HG02970 (cell line): Measurements from ENCODE around the gene CATSPERD.
"Not testable (repeated sequence)": the region's sequence is repeated elsewhere in the genome, so short reads cannot be mapped to it uniquely, and the experiment has no call there.

Source experiments
- ATAC-seq: cut with Tn5 transposase; IDR thresholded peaks from one replicate; pipeline ENCODE4 v1.9.1; 2021; ENCODE audit warnings: mild to moderate bottlenecking, moderate library complexity, moderate number of reproducible peaks; ENCODE audit not compliant: unreplicated experiment, low FRiP score

The CATSPERD gene

DNA sequence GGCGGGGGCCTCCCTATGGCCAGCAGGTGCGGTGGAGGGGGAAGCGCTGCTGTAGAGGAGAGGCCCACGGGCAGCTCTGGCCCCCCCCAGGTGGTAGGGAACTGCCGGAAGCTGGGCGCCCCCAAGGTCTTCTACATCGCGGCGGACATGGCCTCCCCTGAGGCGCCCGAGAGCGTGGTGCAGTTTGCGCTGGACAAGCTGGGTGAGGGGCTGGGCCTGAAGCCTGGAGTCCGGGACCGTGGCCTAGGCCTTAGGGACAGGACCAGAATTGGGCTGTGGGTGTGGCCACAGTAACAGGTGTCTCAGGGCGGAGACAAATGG is 34.2 kb upstream of the CATSPERD start:
- no peak for ATAC-seq

DNA sequence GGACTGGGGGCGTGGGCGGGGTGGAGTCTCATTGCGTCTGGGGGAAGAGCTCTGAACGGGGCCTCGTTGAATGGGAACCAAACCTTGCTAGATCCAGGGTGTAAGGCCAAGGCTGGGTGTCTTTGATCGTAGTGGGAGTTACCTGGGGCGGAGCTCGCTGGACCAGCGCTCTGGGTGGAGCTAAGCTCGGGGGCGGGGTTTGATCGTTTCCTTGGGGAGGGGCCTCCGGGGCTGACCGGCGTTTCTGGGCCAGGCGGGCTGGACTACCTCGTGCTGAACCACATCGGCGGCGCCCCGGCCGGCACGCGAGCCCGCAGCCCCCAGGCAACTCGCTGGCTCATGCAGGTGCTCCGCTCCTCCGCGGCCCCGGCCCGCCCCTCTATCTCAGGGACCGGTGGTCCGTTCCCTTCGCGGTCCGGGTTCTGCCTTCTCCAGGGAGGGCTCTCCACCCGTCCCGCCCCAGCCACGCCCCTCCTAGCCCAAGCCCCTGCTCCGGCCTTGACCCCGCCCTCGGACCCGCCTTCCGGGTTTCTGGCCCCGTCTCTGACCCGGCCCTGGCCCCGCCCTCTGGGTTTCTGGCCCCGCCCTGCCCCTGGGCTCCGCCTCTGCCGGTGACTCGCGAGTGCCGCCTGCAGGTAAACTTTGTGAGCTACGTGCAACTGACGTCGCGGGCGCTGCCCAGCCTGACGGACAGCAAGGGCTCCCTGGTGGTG is 33.6 kb upstream of the CATSPERD start:
- ATAC-seq: peak; percentile 50

DNA sequence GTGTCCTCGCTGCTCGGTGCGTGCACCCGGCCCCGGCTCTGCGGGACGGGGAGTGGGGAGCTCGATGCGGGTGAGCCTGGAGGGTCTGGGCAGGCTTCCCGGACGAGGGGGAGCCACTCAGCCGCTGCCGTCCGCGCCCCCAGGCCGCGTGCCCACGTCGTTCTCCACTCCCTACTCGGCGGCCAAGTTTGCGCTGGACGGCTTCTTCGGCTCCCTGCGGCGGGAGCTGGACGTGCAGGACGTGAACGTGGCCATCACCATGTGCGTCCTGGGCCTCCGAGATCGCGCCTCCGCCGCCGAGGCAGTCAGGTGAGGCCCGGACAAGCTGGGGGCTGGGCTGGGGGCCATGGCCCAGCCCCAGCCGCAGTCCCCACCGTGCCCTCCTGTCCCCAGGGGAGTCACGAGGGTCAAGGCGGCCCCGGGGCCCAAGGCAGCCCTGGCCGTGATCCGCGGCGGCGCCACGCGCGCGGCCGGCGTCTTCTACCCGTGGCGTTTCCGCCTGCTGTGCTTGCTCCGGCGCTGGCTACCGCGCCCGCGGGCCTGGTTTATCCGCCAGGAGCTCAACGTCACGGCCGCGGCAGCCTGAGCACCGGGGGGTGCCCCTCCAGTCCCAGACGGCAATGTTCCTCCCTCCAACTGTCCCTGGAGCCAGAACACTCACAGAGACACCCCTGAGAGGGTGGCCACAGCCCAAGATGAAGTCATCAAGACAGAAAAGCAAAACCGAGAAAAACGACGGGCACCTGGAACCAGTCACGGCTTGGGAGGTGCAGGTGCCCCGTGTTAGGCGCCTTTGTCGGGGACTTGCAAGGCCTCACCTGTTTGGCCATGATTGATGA is 32.9 kb upstream of the CATSPERD start:
- ATAC-seq: no peak

DNA sequence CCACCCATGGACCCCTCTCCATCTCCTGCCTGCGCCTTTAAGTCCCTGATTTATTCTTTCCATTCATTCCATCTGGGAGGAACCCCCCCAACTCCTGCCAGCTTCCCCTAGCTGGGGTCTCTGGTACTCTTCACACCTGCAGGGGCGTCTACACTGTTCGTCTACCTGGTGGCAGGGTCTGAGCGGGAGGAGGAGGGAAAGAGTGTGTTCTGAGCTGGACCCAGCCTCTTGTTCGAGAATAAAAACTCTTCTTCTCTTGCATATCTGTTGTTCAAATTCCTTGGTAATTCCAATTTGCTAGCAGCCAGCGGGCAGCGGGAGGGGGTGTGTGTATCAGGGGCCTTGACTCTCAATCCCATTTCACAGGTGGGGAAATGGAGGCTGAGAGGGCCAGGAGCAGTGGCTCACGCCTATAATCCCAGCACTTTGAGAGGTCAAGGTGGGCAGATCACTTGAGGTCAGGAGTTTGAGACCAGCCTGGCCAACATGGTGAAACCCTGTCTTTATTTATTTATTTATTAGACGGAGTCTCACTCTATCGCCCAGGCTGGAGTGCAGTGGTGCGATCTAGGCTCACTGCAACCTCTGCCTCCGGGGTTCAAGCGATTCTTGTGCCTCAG is 32.1 kb upstream of the CATSPERD start:
- ATAC-seq: not testable (repeated sequence)

DNA sequence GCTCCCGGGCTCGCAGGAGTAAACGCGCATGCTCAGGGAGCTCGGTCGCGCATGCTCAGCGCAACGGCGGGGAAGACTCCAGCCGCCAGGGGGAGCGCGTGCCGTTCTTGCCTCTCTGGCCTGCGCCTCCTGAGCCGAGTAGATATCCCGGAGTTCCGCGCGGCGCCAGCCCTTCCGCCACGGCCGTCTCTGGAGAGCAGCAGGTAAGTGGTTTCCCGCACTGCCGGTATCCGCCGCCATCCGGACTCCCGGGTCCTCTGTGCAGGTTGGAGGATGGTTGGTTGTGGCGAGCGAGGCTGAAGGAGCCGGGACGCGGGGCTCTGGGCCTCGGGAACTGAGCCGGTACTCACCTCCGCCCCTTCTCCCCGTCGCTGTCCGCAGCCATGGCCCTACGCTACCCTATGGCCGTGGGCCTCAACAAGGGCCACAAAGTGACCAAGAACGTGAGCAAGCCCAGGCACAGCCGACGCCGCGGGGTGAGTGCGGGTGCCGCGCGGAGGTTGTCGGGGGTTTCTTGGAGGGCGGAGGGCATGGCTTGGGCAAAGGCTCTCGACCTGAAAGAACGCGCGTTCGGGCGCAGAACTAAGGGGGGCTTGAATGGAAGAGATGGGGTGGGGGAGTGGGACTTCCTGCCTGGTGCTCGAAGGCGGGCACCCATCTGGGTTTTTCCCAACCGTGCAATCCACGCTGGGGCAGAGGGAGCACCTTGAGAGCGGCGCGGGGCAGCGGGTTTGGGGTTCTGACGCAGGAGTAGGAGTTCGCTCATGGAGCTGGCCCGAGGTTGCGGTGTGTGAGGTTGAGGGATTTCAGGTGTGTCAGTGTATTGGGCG is 30.1 kb upstream of the CATSPERD start, which contains the start of gene RPL36:
TSS of gene RPL36 (plus strand) at position 171 of the 830 bp plus-strand sequence. CDS start at position 384, 213 bp downstream.
- ATAC-seq: peak; percentile 47

DNA sequence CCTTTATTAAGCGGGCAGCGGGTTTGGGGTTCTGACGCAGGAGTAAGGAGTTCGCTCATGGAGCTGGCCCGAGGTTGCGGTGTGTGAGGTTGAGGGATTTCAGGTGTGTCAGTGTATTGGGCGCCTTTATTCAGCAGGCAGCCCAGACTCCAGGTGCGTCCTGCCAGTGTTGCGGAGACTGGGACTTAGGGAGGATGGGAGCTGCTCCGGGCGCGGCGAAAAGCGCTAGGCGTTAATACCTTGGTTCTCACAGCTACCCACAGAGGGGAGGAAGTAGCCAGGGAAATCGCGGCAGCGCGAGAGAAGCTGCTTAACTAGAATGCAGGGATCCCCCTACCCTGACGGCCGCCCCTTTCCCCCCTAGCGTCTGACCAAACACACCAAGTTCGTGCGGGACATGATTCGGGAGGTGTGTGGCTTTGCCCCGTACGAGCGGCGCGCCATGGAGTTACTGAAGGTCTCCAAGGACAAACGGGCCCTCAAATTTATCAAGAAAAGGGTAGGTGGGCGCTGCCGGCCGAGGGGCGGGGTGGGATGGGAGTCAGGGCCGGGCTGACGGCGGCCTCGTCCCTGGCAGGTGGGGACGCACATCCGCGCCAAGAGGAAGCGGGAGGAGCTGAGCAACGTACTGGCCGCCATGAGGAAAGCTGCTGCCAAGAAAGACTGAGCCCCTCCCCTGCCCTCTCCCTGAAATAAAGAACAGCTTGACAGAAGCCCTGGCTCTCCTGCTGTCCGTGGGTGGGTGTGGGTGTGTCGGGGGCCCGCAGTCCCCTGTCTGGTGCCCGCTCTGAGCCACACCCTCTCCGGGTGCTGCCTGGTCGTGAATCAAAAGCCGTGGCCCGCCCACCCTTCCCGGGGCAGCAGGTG is 29.2 kb upstream of the CATSPERD start:
- no peak for ATAC-seq

DNA sequence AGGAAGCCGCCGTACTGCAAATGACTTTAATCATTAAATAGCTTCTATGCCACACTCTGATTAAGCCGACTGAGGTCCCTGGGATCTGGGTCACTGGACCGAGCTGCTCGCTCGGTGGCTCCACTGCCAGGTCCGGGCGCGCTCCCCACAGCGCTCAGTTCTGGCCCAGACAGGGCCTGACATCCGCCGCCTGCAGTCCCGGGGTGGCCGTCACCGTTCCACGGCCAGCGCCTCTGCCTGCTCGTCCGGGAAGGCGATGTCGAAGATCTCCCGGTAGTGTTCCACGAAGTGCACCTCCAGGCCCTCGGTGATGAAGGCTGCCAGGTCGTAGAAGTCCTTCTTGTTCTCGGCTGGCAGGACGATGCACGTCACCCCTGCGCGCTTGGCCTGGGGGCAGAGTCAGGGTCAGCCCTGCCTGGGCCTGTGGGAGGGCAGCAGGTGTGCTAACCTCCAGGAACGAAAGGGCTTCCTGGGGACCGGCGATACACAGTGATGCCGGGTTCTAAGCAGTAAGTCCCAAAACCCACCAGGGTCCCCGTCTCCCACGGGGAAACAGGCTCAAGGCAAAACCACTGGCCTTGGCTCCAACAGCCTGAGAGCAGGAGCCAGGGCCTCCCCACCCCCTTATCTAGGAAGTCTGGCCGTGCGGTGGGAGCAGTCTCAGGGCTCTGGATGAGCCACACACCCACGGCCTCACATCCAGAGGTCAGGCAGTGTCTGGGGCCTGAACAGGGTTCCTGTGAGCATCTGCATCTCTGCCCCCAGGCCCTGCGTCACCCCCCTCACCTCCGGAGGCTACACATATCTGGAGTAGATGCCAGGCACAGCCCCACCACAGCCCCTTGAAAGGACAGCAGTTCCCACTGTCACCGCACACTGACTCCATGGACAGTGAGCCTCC is 28.4 kb upstream of the CATSPERD start:
- ATAC-seq: no peak

DNA sequence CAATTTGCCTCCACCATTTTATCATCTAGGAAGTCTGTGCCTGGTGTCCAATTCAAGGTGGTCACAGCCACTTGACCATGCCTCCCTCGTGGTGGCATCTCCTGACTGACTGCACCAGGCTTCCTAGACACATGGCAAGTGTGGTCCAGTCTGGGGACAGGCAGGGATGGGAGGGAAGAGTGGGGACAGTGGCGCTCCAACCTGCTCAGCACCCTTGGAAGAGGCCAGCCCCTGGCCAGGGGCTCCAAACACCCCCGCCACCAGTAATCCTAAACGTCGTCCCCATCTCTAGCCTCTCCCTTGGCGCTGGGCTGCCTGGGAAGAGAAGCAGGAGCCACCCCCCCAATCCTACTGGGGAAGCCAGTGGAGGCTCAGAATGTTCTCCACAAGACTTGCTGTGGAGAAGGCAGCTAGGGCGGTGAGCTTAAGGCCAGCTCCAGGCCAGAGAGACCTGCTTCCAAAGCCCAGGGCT is 27.7 kb upstream of the CATSPERD start:
- no peak for ATAC-seq

DNA sequence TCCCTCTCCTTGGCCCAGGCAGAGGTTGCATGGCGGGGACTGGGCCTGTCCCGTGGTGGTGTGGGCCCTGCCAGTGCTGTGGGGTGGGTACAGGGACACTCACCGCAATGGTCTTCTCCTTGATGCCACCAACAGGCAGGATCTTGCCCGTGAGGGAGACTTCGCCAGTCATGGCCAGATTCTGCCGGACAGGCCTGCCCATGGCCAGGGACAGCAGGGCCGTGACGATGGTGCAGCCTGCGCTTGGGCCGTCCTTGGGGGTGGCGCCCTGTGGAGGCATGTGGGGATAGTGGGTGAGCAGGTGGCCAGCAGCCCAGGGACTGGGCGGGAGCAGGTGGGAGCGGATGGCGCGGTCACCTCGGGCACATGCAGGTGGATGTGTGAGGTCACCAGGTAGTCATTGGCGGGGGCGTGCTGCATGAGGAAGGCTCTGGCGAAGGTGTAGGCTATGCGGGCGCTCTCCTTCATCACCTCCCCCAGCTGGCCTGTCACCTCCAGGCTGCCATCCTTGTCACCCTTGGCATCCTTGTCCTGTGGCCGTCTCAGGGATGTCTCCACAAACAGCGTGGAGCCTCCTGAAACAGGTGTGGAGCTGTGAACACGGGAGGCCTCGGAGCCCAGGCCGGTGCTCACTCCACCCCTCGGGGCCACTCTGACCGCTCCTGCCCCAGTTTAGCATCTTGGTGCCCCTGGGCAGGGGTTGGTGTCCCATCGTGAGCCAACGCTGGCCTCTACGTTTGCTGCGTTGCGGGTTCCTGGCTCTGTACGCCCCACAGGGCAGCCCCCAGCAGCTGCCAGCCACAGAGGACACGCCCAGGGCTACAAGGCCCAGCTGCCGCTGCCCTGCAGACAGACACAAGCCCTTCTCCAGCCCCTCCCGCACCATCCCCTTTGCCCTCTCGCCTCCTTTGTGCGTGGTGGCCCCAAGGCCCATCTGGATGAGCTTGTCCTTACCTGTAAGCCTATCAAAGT is 27.0 kb upstream of the CATSPERD start:
- no peak for ATAC-seq

DNA sequence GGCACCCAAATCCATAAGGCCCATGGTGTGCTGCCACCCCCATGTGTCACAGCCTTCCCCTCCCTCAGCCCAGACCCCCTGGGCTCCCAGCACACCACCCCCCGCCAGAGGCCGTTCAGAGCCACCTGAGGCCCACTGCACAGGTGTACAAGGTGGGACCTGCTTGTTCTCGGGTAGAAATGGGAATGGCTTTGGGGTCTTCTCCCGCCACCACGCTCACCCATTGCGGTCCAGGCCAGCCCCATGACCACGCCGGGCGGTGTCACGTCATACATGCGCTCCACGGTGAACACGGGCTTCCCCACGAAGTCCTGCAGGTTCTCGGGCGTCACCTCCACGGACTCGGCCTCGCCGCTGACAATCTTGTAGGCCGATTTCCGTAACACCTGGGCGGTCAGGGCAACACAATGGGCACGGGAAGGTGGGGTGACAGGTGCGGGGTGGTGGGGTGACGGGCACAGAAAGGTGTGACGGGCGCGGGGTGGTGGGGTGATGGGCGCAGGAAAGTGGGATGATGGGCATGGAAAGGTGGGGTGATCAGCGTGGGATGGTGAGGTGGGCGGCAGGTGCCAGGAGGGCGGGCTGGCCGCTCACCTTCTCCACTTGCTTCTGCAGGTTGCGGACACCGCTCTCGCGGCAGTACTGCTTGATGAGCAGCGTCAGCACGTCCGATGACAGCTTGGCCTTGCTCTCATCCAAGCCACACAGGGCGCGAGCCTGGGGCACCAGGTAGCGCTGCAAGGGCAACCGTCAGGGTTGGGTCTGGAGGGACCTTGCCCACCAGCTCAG is 26.1 kb upstream of the CATSPERD start:
- ATAC-seq: no peak

DNA sequence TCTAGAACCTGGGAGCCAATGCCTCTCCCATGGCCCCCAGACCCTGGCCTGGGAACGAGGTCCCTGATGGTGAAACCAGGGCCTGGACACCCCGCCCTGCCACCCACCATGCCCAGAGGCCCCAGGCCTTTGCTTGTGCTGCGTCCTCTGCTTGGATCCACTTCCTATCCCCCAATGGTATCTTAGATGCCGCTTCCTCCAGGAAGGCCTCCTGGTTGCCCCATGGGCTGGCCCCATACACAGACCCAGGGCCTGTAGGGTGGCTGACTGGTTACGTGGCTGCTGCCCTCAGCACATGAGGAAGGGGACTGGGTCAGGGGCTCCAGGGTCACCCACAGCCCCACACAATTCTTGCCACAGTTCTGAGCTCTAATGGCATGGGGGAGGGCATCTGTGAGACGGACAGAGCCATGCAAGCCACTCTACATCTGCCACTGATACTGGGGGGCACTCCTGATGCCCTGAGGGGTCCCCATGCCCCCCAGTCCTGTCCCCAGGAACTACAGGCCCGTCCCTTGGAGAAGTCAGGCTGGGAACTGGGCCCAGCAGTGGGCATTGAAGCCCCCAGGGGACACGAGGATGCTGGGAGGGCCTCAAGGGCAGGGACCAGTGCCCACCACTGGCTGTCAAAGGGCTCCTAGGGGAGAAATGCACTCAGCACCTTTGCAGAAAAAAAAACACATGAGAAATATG is 25.3 kb upstream of the CATSPERD start:
- no peak for ATAC-seq

DNA sequence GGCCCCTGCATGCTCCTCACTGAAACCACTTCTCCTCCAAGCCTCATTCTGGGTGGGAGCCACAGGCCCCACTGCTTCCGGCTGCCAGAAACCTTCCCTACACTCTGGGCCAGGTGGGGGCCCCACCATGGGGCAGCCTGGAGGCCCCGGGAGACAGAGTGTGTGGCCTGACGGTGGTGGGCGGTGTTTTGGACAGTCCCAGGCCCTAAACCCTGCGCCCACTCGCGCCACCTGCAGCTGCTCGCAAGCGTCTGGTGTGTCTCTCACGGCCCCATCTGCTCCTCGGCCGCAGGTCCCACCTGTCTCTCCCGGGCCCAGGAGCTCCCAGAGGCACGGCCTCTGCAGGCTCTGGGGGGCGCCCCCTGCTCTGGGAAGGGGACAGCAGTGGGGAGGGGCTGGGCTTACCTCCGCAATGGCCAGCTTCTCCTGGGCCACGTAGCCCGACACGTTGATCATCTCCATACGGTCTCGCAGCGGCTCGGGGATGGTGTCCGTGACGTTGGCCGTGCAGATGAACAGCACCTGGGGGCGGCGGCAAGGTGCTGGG is 24.7 kb upstream of the CATSPERD start:
- ATAC-seq: no peak

DNA sequence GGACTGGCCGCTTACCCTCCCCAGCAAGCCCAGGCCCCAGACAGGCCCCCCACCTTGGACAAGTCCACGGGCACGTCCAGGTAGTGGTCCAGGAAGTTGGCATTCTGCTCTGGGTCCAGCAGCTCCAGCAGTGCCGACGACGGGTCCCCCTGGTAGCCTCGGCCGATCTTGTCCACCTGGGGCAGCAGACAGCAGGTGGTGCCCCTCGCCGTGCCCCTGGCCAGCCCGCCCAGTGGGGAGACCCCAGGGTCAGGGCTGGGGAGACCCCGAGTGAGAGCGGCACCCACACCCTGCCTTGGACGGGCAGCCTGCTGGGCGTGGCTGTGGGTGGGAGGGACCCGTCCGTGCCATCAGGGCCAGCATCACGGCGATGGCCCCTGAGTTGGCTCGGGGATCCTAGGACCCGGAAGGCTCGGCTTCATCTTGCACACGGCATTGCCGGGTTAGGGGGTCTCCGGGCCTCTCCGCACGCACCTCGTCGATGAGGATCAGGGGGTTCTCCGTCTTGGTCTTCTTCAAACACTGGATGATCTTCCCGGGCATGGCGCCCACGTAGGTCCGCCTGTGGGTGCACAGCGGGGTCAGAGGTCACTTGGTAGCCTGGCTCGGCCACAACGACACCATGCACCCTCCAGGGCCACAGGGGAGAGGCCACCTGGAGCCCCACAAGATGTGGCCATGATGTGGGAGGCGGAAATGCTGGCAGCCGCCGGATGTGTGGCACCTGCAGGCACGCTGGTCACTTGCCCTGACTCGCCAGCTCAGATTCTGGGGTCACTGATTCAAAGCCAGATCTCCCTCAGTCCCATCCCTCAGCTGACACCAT is 24.0 kb upstream of the CATSPERD start:
- ATAC-seq: no peak

DNA sequence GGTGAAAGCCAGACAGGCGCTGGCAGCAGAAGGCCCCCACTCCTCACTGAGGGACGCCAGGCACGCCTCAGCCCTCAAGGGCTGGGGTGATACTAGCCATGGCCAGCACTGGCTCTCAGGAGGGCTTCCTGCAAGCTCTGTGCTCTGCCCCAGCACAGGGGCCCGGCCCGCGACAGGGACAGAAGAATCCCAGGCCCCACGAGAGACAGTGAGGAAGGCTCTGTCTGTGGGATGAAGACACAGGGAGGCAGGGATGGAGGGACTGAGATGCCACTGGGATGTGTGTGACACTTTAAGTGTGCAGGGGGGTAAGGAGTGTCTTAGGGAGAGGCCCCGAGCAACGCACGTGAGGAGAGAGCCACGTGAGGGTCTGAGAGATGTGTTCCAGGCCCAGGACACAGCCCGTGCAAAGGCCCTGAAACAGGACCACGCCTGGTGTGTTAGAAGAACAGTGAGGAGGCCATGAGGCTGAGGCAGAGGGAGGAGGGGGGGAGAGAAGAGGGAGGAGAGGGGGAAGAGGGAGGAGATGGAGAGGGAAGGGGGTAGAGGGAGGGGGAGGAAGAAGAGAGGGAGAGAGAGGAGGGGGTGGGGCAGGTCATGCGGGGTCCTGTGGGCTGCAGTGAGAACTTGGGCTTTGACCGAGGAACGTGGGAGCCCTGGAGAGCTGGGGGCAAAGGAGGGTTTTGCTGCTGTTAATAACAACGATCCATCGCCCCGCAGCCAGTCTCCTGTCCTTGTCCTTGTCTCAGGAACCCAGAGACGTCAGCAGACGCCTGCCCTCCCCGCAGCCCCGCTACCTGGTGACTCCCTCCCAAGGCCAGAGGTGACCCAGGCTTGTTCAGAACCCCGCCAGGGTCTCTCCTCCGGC is 23.2 kb upstream of the CATSPERD start:
- no peak for ATAC-seq
